HG03175 (cell line): ENCODE measurements around the gene MYLK.
"Not testable (repeated sequence)": the region's sequence is repeated elsewhere in the genome, so short reads cannot be mapped to it uniquely, and the experiment has no call there.

Experiments
- ATAC-seq: cut with Tn5 transposase; IDR thresholded peaks from one replicate; pipeline ENCODE4 v1.9.1; 2021; ENCODE audit warnings: mild to moderate bottlenecking, moderate library complexity; ENCODE audit not compliant: unreplicated experiment

Gene MYLK

DNA sequence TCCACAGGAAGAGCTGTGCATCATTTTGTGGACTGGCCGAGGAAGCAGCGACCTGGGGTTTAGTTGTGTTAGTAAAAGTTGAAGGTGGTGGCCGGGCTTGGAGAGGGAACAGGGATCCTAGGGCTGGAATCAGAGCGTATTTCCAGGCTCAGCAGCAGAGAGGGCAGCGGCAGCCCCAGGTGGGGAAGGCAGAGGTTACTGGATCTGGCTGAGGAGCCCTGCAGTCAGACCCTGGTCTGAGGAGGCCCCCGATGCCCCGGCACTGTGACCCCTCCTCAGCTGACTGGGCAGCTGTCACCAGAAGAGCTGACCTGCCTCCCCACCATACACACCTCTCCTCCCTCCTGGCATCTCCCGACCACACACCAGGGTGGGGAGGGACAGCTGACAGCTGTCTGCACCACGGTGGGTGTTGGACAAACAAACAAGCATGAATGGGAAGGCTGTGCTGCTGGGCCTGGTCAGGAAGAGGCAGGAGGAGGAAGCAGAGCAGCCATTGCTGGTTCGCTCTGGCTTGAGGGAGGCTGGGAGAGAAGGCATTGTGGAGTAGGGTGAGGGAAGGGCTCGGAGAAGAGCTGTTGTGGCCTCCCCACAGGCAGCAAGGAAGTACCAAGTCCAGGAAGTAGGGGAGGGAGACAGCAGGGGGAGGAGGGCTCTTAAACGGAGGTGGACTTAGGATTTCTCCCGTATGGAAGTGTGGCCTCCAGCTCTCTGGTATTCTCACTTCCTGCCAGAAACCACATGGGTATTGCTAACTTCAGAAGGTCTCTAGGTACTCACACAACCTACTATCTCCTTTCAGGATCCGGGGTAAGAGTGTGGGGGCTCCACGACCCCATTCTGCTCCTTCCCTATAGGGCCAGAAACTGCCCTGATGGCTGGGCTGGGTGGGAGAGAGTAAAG is 249.7 kb downstream of the MYLK start:
- ATAC-seq, result no peak

GRCh38 chr3:123633530-123633929 is 250.6 kb downstream of the MYLK start:
- ATAC-seq, result no peak

GRCh38 chr3:123632161-123632655 is 251.9 kb downstream of the MYLK start:
- no peak for ATAC-seq

DNA sequence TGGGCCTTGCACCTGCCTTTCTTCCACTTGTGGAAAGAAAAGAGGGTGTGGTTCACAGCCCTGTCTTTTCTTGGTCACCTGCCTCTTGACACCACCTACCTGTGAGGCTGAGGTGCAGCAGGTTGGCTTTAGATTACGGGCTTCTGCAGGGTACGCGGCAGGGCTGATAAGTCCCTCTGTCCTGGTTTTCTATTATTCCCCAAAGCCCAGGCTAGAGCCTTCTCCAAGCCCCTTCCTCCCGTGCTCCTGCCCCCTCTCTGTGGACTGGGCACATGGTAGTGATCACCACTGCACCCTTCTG is 254.4 kb downstream of the MYLK start:
- no peak for ATAC-seq

GRCh38 chr3:123628996-123629746 is 255.0 kb downstream of the MYLK start:
- no peak for ATAC-seq

- no peak for ATAC-seq
Measured at GRCh38 chr3:123627673-123628670, 256.2 kb downstream of the MYLK start.

GRCh38 chr3:123626881-123627280 is 257.3 kb downstream of the MYLK start:
- ATAC-seq, result no peak

GRCh38 chr3:123624302-123624701 is 259.8 kb downstream of the MYLK start:
- no peak for ATAC-seq

DNA sequence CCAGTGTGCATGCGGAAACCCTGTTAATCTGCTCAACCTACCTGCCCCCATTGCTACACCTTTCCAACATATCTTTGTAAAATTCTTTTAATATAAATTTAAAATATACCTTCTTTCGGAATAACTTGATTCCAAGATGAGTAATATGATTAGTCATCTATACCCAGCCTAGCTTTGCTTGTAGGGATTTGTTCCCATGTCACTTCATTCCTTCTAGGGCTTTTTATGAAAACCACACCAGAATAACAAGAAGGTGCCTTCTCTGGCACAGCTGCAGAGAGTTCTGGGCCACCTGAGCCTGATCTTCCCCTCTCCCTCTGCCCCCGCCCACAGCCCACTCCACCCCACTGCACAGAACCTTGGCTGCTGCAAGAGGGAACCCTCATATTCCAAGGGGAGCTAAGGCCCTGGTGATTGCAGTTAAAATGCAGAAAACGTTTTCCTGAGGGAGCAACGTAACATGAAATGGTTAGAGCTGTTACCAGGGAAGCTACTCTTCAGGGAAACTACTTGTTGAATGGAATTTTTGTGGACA is 260.7 kb downstream of the MYLK start:
- no peak for ATAC-seq

DNA sequence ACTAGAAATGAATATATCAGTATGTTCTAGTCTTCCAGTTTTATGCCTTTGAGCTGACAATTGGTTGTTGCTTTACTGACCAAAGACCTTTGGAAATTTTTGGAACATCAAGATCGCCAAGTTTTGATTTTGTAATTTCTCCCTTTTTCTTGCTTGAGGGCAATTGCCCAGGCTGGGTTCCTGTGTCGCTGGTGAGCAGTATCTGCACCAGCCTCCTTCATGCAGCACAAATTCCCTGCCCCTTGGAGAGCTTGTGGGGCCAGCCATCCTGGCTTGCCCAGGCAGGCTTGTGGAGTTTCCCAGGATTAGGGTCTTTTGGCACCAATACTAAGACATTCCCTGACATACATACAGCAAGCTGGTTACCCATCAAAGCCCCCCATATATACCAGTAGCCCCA is 261.4 kb downstream of the MYLK start:
- ATAC-seq, result no peak

DNA sequence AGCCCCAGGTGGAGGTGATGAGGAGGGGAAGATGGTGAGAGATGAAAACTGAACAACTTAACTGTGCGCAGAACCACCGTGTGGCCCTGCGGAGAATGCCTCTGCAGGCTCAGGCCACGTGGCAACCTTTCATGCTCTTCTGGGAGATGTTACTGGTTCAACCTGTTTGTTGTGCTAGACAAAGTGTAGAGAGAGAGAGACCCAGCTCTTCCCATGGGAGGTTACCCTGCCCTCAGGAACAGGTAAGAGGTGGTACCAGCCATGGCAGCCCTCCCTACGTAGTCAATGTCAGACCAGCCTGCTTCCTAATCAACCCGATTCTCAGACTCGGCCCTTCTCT is 262.3 kb downstream of the MYLK start:
- no peak for ATAC-seq

- no peak for ATAC-seq
Measured at GRCh38 chr3:123621186-123621849, 262.8 kb downstream of the MYLK start.

DNA sequence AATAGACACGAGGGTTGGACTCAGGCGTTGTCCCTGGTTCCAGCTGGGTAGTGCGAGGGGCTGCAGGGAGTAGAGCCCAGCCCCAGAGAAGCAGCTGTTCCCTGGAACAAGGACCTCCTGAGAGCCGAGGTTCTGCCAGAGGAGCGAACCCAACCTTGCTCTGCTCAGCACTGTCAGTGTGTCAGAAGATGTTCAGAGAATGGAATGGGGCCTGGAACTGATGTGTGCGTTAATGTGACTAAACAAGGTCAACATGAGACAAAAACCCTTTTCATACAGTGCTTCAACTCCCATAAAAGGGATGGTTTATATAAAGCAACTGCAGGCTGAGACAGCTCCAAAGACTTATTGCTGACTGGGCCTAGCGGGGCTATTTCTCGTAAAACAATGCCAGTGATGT is 263.8 kb downstream of the MYLK start:
- no peak for ATAC-seq

DNA sequence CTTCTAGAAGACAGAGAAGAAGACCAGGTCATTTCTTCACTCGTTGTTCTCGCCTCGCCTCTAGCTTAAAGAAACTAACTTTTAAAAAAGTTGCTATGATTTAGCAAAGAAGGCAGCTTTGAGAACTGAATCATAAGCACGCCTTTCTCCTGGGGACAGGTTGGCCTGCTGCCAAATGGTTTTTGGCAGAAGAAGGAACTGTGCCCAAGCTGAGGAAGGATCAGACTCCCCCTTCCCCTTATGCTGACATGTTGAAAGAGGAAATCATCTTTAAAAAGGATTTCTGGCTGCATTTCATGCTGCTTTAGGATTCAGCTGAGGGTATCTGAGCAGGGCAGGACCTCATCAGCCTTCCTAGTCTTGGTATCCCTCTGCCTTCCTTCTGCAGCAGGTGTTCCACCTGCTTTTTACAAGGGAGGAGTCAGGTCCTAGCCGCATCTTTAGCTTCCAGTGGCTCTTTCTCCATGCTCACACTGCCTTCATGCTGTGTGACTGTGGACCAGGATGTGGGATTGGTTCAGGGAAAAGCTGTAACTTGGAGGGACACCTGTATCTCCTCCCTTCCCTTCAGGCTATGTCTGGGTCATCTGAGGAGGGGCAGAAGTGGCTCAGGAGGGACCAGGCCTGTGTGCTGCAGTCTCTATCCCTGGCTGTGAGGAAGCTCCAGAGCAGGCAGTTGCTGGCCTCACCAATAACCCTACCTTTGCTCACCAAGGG is 265.2 kb downstream of the MYLK start:
- ATAC-seq, result no peak

GRCh38 chr3:123618076-123618708 is 265.9 kb downstream of the MYLK start:
- ATAC-seq, result no peak

DNA sequence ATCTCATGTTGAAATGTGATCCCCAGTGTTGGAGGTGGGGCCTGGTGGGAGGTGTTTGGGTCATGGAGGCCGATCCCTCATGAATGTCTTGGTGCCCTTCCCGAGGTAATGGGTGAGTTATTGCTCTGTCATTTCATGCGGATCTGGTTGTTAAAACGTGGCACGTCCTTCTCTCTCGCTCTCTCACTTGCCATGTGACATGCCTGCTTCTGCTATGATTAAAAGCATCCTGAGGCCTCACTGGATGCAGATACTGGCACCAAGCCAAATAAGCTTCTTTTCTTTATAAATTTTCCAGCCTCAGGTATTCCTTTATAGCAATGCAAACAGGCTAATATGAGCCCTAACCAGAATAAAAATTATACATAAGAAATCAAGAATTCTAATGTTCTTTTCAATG is 267.5 kb downstream of the MYLK start:
- ATAC-seq, result no peak

- ATAC-seq, result no peak
Measured at GRCh38 chr3:123613543-123613942, 270.6 kb downstream of the MYLK start.

GRCh38 chr3:123611674-123612073 is 272.5 kb downstream of the MYLK start:
- ATAC-seq, result not testable (repeated sequence)

DNA sequence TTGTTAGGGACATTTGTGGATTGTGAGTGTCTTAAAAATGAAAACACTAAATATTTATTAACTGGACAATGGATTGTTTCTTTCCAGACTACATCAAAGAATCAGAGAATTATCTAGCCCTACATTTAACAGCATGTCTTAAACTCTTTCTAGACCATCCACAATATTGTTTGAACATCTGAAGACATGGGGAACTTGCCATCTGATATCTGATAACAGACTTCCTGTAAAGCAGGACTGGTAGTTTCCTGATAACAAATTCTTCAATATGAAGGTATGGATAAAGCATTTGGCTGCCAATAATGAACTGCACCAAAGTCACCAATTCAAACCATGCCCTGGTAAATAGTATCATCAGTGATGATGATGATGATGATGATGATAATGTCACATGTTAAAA is 273.1 kb downstream of the MYLK start:
- no peak for ATAC-seq
